ENCODE measurements around the gene SEMA6B. TPM values are rescaled to one million over a fixed set of nuclear protein-coding genes. Genes with fewer than 3 reads are reported as not detected.
"Not testable (repeated sequence)": the region's sequence is repeated elsewhere in the genome, so short reads cannot be mapped to it uniquely, and the experiment has no call there.

The SEMA6B gene
- total RNA-seq, 2 experiments from 2014 or later: 0.17 TPM; not detected in 1

DNA sequence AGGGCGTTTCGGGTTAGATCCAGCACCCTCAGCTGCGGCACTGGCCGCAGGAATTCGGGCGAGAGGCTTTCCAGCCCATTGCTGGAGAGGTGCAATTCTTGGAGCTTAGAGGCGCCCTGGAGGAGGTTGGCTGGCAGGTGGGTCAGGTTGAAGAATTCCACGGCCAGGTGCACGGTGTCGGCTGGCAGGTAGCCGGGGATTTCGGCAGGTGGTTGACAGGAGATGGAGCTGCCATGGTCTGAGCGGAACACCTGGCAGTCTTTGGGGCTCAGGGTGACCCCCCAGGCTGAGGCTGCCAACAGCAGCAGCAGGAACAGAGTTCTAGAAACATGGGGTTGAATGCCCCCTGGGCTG is 20.9 kb downstream of the SEMA6B start:
- Mint-ChIP-seq H3K4me1 (ENCODE audit: low read depth) (peaks cover 15% of the 10 kb centered on the region), H3K36me3 (ENCODE audit: low read depth) (no peaks in the 10 kb centered on the region), H3K27me3 (ENCODE audit: low read depth) (peaks cover 14% of the 10 kb centered on the region), H3K27ac (no peak overlapping the region), H3K9me3 (peaks cover 2% of the 10 kb centered on the region), H3K4me3 (no peak overlapping the region)
- CTCF ChIA-PET: no interaction called here
- intact Hi-C loops (cut with micrococcal nuclease): no loop called here
- no peak for DNase-seq

DNA sequence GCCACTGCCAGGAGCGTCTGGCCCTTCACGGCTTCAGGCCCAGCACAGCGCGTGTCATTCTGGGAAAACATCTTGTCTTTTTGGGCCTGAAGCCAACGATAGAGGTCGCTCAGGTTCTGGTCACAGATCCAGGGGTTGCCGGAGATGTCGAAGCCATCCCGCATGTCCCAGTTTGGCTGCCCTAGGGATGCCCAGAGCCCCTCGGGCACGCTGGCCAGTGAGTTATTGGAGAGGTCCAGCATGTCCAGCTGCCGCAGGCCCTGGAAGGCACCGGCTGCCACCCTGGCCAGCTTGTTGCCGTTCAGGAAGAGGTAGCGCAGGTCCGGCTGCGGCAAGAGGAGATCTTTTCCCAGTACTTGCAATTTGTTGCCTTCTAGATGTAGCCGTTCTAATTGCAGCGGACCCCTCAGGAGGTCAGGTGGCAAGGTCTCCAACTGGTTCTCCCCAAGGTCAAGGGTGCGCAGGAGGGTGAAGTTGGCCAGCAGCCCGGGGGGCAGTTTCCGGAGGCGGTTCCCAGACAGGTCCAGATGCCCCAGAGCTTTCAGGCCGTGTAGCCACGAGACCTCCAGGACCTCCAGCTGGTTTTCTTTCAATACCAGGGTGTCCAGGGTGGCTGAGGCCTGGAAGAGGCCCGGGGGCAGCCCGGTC is 21.4 kb downstream of the SEMA6B start:
- Mint-ChIP-seq H3K27ac (no peak overlapping the region), H3K27me3 (ENCODE audit: low read depth) (peaks cover 14% of the 10 kb centered on the region), H3K4me3 (no peak overlapping the region), H3K9me3 (peaks cover 2% of the 10 kb centered on the region), H3K4me1 (ENCODE audit: low read depth) (peaks cover 15% of the 10 kb centered on the region), H3K36me3 (ENCODE audit: low read depth) (no peaks in the 10 kb centered on the region)
- CTCF ChIA-PET: no interaction called here
- DNase-seq: no peak
- intact Hi-C loops (cut with micrococcal nuclease): no loop called here

DNA sequence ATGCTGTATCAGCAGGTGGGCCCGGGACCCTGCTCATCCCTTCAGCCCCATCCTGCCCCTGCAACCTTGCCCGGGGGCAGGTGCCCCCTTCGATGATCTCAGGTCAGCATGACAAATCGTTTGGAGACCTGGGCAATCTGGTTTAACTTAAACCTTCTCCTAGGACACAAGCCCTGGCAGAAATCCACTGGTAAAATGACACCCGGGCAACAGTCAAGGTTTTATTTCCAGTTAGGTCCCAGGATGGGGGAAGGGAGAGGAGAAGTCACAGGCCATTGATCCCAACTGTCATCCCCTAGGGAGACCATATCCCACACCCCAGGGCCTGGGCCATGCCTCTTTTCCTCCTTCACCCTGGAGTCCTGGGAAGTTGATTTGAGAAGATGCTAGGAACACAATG is 22.7 kb downstream of the SEMA6B start:
- H3K4me1 Mint-ChIP-seq (ENCODE audit: low read depth): peaks cover 15% of the 10 kb centered on the region
- H3K4me3 Mint-ChIP-seq: no peak overlapping the region
- H3K9me3 Mint-ChIP-seq: peaks cover 2% of the 10 kb centered on the region
- peaks cover 14% of the 10 kb centered on the region for H3K27me3 Mint-ChIP-seq (ENCODE audit: low read depth)
- no peak overlapping the region for H3K27ac Mint-ChIP-seq
- intact Hi-C loops (cut with micrococcal nuclease): no loop called here
- no peaks in the 10 kb centered on the region for H3K36me3 Mint-ChIP-seq (ENCODE audit: low read depth)
- CTCF ChIA-PET: interaction anchor here (0.9 kb wide), 1 partner anchor 12 kb away, joined by 3 read pairs; no protein-coding TSS in a partner anchor
- no peak for DNase-seq

DNA sequence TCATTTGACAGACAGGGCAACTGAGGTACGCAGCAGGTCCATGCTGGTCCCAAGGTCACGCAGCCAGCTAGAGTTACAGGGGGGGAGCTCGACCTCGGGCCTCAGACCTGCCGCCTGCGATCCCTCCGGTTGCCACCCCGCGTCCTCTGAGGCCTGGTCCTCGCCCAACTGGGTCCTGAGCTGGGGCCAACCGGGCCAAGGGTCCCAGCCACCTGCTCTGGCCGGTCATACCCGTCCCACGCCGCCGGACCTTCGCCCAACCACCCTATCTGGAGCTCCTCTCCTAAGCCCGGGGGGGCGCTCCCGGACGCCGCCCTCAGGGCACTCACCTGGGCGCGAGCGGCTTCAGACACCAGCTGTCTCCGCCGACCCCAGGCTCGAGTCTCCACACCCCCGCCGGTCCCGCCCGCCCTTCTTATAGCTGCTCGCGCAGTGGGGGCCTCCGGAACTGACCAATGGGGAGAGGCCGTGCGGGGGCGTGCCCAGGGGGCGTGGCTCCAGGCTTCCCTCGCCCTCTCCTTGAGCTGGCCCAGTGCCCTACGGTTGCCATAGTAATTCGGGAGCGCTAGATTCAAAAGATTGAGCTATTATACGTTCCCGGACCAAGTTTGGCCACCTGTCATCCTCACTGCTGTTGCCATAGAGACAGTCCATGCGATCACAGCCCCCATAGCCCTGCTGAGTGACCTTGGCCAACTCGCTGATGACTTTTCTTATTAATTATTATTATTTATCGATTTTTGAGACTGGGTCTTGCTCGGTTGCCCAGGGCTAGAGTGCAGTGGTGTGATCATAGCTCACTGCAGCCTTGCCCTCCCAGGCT is 24.4 kb downstream of the SEMA6B start, which contains the start of gene PLIN5:
Gene PLIN5 (minus strand): TSS at position 389 of the 823 bp plus-strand sequence. CDS start 1,150 bp downstream, outside the sequence.
- H3K9me3 Mint-ChIP-seq: no peaks in the 10 kb centered on the region
- no peak within 1 kb of the TSS for H3K4me3 Mint-ChIP-seq
- intact Hi-C loops (cut with micrococcal nuclease): no loop called here
- CTCF ChIA-PET: interaction anchor here (0.6 to 1.4 kb wide), 4 partner anchors 9 to 518 kb away, joined by 3 to 17 read pairs (median 4); no protein-coding TSS in a partner anchor
- no peak within 1 kb of the TSS for H3K27ac Mint-ChIP-seq
- no peaks in the 10 kb centered on the region for H3K36me3 Mint-ChIP-seq (ENCODE audit: low read depth)
- peaks cover 10% of the 10 kb centered on the region for H3K4me1 Mint-ChIP-seq (ENCODE audit: low read depth)
- peaks cover 14% of the 10 kb centered on the region for H3K27me3 Mint-ChIP-seq (ENCODE audit: low read depth)
- peak; percentile 40 for DNase-seq

DNA sequence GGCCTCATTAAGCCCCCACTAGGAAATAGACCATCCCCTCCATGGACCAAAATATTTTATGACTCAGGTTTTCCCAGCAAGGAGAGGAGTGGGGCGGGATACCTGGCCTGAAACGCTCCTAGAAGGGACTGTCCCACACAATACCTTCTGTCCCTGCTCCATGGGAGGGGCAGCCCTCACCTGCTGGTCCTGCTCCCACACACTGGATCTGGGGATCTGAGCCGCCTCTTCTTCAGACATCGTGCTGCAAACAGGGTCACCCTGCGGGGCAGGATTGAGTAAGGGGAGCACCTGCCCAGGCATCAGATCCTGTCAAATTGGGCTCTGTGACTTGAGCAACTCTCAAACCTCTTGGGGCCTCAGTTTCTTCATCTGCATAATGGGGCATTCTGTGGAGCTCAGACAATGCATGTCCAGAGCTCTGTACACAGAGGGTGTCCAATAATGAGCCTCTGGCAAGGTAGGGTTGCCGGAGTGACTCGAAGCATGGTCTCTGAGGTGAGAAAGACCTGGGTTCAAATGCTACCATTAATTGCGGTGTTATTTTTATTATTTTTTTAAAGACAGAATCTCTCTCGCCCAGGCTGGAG is 25.6 kb downstream of the SEMA6B start:
- H3K4me1 Mint-ChIP-seq (ENCODE audit: low read depth): peaks cover 7% of the 10 kb centered on the region
- intact Hi-C loops (cut with micrococcal nuclease): no loop called here
- DNase-seq: no peak
- no peaks in the 10 kb centered on the region for H3K36me3 Mint-ChIP-seq (ENCODE audit: low read depth)
- H3K4me3 Mint-ChIP-seq: no peak overlapping the region
- H3K27me3 Mint-ChIP-seq (ENCODE audit: low read depth): peaks cover 11% of the 10 kb centered on the region
- CTCF ChIA-PET: interaction anchor here (0.6 to 1.3 kb wide), 2 partner anchors 11 to 519 kb away, joined by 3 to 6 read pairs; no protein-coding TSS in a partner anchor
- H3K9me3 Mint-ChIP-seq: no peaks in the 10 kb centered on the region
- no peak overlapping the region for H3K27ac Mint-ChIP-seq

DNA sequence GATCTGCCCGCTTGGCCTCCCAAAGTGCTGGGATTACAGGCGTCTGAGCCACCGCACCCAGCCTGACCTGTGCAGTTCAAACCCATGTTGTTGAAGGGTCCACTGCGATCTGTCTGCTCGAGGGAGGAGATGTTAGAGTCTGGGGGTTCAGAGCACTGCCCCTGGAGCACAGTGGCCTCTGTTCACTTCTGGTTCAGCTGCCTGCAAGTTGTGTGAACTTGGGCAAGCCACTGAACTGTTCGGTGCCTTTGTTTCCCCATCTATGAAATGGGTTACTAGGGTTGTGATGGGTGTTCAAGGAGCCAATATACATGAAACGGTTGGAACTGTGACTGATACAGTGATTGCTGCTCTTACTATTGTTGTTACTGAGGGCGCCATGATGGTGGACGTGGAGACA is 26.1 kb downstream of the SEMA6B start:
- H3K4me3 Mint-ChIP-seq: no peak overlapping the region
- CTCF ChIA-PET: interaction anchor here (1.3 kb wide), 1 partner anchor 10 kb away, joined by 6 read pairs; no protein-coding TSS in a partner anchor
- H3K27ac Mint-ChIP-seq: no peak overlapping the region
- peaks cover 7% of the 10 kb centered on the region for H3K4me1 Mint-ChIP-seq (ENCODE audit: low read depth)
- intact Hi-C loops (cut with micrococcal nuclease): no loop called here
- H3K9me3 Mint-ChIP-seq: no peaks in the 10 kb centered on the region
- H3K36me3 Mint-ChIP-seq (ENCODE audit: low read depth): no peaks in the 10 kb centered on the region
- no peak for DNase-seq
- H3K27me3 Mint-ChIP-seq (ENCODE audit: low read depth): peaks cover 11% of the 10 kb centered on the region

DNA sequence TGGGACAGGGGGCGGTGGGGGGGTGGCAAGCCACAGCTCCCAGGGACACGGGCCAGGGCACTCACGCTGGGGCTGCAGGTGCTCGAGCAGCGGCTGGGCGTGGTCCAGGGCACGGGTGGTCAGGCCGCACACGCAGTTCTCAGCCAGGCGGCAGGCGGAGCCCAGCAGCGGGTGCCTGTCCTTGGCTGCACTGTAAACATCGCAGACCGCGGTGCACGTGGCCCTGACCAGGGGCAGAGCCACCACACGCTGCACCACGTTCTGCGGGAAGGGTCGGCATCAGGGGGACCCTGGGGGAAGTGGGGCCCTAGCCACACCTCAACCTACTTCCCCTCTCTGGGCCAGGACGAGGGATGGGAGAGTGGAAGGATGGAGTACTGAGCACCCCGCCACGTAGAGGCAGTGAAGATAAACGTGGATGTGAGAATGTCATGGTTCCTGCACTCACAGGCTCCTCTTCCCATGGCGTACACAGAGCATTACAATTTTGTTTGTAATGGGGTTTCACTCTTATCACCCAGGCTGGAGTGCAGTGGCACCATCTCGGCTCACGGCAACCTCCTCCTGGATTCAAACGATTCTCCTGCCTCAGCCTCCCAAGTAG is 27.8 kb downstream of the SEMA6B start:
- CTCF ChIA-PET: interaction anchor here (1.2 kb wide), 1 partner anchor 10 kb away, joined by 6 read pairs; no protein-coding TSS in a partner anchor
- no peaks in the 10 kb centered on the region for H3K36me3 Mint-ChIP-seq (ENCODE audit: low read depth)
- no peak overlapping the region for H3K27ac Mint-ChIP-seq
- H3K4me3 Mint-ChIP-seq: no peak overlapping the region
- no peaks in the 10 kb centered on the region for H3K9me3 Mint-ChIP-seq
- H3K27me3 Mint-ChIP-seq (ENCODE audit: low read depth): peaks cover 7% of the 10 kb centered on the region
- no peak for DNase-seq
- intact Hi-C loops (cut with micrococcal nuclease): no loop called here
- peaks cover 7% of the 10 kb centered on the region for H3K4me1 Mint-ChIP-seq (ENCODE audit: low read depth)

DNA sequence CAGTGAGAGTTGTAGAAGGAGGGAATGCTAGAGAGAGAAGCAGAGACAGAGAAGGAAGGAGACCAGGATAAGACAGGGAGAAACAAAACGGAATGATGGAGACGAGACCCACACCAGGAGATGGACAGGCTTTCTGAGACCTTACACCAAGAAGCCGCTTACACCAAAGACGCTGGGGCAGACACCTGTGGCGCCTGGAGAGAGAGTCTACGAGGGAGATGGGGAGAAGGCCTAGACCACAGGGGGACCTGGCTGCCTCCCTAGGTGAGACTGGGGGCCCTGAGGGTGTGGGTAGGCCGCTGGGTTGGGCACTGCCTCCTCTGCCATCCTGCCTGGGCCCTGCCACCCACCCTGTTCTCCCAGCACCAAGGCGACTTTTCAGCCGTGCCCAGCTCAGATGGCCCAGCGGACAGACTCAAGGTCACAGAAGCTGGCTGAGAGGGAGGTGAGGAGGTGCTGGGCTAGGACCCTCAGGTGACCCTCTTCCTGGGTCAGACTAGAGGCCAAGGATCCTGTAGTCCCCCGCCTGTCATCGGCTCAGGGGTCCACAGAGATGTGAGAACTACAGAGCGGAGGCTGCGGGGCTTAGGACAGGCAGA is 29.5 kb downstream of the SEMA6B start:
- Mint-ChIP-seq H3K4me1 (ENCODE audit: low read depth) (peaks cover 4% of the 10 kb centered on the region), H3K36me3 (ENCODE audit: low read depth) (no peaks in the 10 kb centered on the region), H3K4me3 (no peak overlapping the region), H3K27ac (no peak overlapping the region), H3K27me3 (ENCODE audit: low read depth) (peaks cover 3% of the 10 kb centered on the region), H3K9me3 (no peaks in the 10 kb centered on the region)
- DNase-seq: no peak
- CTCF ChIA-PET: interaction anchor here (1.2 kb wide), 1 partner anchor 8 kb away, joined by 6 read pairs; no protein-coding TSS in a partner anchor
- intact Hi-C loops (cut with micrococcal nuclease): no loop called here

DNA sequence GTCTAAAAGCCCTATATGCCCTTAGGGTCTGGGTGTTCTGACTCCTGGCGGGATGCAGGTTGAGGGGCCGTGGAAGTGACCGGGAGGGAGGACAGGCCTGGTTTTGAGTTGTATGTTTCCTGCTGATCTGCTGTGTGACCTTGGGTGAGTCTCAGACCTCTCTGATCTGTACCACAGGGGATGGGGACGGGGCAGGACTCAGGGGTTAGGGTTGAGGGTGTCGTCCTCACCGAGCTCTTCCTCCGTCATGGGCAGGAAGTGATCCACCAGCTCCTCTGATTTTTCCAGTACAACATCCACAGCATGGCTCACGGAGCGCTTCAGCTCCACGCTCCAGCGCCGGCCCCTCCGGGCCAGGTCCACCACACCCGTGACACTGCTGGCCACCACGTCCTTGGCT is 30.6 kb downstream of the SEMA6B start:
- H3K4me3 Mint-ChIP-seq: no peak overlapping the region
- no peaks in the 10 kb centered on the region for H3K27me3 Mint-ChIP-seq (ENCODE audit: low read depth)
- H3K27ac Mint-ChIP-seq: no peak overlapping the region
- no peaks in the 10 kb centered on the region for H3K36me3 Mint-ChIP-seq (ENCODE audit: low read depth)
- H3K4me1 Mint-ChIP-seq (ENCODE audit: low read depth): no peaks in the 10 kb centered on the region
- no peak for DNase-seq
- CTCF ChIA-PET: no interaction called here
- no peaks in the 10 kb centered on the region for H3K9me3 Mint-ChIP-seq
- intact Hi-C loops (cut with micrococcal nuclease): no loop called here

DNA sequence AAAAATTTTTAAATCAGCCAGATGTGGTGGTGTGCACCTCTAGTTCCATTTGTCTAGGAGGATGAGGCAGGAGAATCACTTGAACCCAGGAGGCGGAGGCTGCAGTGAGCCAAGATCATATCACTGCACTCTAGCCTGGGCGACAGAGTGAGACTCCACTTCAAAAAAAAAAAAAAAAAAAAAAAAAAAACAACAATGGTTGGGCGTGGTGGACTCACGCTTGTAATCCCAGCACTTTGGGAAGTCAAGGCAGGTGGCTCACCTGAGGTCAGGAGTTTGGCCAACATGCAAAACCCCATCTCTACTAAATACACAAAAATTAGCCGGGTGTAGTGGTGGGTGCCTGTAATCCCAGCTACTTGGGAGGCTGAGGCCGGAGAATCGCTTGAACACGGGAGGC is 32.1 kb downstream of the SEMA6B start:
- DNase-seq; H3K4me1 Mint-ChIP-seq (ENCODE audit: low read depth); H3K9me3 Mint-ChIP-seq; H3K4me3 Mint-ChIP-seq; H3K36me3 Mint-ChIP-seq (ENCODE audit: low read depth); H3K27me3 Mint-ChIP-seq (ENCODE audit: low read depth); intact Hi-C loops (cut with micrococcal nuclease); H3K27ac Mint-ChIP-seq: not testable (repeated sequence)
- CTCF ChIA-PET: interaction anchor here (0.6 to 0.7 kb wide), 3 partner anchors 75 to 1686 kb away, joined by 3 to 7 read pairs (median 4); no protein-coding TSS in a partner anchor

DNA sequence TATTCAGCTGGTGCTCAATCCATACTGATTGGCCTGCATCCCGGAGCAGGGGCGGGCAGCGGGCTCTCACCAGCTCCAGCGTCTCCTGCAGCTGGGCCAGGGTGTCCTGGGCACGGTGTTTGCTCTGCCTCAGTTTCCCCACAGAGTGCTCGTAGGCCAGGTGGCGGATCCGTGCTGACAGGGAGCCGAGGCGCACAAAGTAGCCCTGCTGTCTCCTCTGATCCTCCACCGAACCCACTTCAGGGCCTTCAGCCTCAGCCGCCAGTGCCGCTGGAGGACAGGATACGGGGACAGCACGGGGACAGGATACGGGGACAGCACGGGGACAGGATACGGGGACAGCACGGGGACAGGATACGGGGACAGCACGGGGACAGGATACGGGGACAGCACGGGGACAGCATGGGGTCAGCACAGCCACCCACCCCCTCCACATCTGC is 33.9 kb downstream of the SEMA6B start:
- Mint-ChIP-seq H3K27ac (no peak overlapping the region), H3K36me3 (ENCODE audit: low read depth) (no peaks in the 10 kb centered on the region), H3K4me1 (ENCODE audit: low read depth) (no peaks in the 10 kb centered on the region), H3K4me3 (no peak overlapping the region), H3K9me3 (no peaks in the 10 kb centered on the region), H3K27me3 (ENCODE audit: low read depth) (no peaks in the 10 kb centered on the region)
- CTCF ChIA-PET: interaction anchor here (0.6 to 2.6 kb wide), 22 partner anchors 10 to 463 kb away, joined by 3 to 17 read pairs (median 4); partner anchors contain the start of genes LRG1 and PLIN5
- no peak for DNase-seq
- intact Hi-C loops (cut with micrococcal nuclease): loop anchor here (1.0 kb wide), 2 partner anchors 53 to 258 kb away; partner anchors contain the start of gene HDGFL2

All from activated naive CD4-positive, alpha-beta T cell treated with anti-CD3 and anti-CD28 coated beads for 36 hours (primary cell).